AG04450 (cell line): Measurements from ENCODE around the gene VASP. TPM values are rescaled to one million over a fixed set of nuclear protein-coding genes. Genes with fewer than 3 reads are reported as not detected.
A peak's percentile ranks its signal among the peaks of the same experiment; 100 is the strongest.

ENCODE experiments used
- CTCF ChIA-PET: fragments of 300-600, 350-600 bp; formaldehyde crosslinking; extraction: SDS; loops from one replicate; lab custom pipeline; 2022; ENCODE audit warnings: antibody characterized with exemption, inconsistent platforms; lab: Charles Lee
- POLR2A ChIA-PET: fragments of 350-600 bp; formaldehyde crosslinking; extraction: SDS; loops from one replicate; lab custom pipeline; 2021; ENCODE audit warnings: antibody characterized with exemption, inconsistent platforms; lab: Yijun Ruan, JAX
- DNase-seq: peaks from one replicate; pipeline ENCODE4 v3.0.0-alpha.2; 2011; ENCODE audit warnings: low read depth, low spot score
- H3K27ac ChIP-seq: one replicate; pipeline ENCODE4 v1.5.1; 2012; ENCODE audit warnings: low read depth, low read length, control low read depth
- H3K27me3 ChIP-seq: one replicate; pipeline ENCODE4 v1.6.0; 2012; ENCODE audit warnings: low read length; ENCODE audit not compliant: control insufficient read depth, insufficient read depth
- H3K4me3 ChIP-seq: 2 replicates; pipeline ENCODE4 v1.5.1; 2011; ENCODE audit warnings: mild to moderate bottlenecking, low read depth, low read length, control low read depth
- H3K9me3 ChIP-seq: 2 replicates; pipeline ENCODE4 v1.5.1; 2012; ENCODE audit warnings: low read length; ENCODE audit not compliant: control insufficient read depth, insufficient read depth
- CTCF ChIP-seq: IDR thresholded peaks from 2 replicates; pipeline ENCODE4 v1.5.1; 2011; ENCODE audit warnings: low read depth, low read length, control low read depth, inconsistent platforms
- polyA plus RNA-seq: library from polyadenylated mRNA; depleted of rRNA; stranded (reverse); fragments of >200 nt; gene quantifications from 2 replicates; pipeline ENCODE4 v1.2.3, GENCODE V29; 2011

Gene VASP
- polyA plus RNA-seq, 1 experiment, result 49.6 TPM

- Histone ChIP-seq H3K27ac (peak overlapping the region; percentile 92), H3K27me3 (no peaks in the 10 kb centered on the region), H3K4me3 (peak overlapping the region; percentile 96), H3K9me3 (no peaks in the 10 kb centered on the region; the same call in 1 of the 2 replicates)
- ChIA-PET CTCF (interaction anchor here (1.0 to 5.0 kb wide), 5 partner anchors 11 to 226 kb away, joined by 3 to 36 read pairs (median 9); no protein-coding TSS in a partner anchor), POLR2A (interaction anchor here (0.6 to 2.8 kb wide), 6 partner anchors 10 to 713 kb away, joined by 3 to 32 read pairs (median 8); no protein-coding TSS in a partner anchor)
- TF ChIP-seq CTCF, result peak; percentile 16; the same call in 1 of the 2 replicates
- DNase-seq, result no peak
Observed at GRCh38 chr19:45468159-45468651, 39.1 kb upstream of the VASP start.

GRCh38 chr19:45468803-45469131 is 38.5 kb upstream of the VASP start:
- no peak for DNase-seq
- ChIA-PET CTCF (interaction anchor here (1.1 to 5.0 kb wide), 4 partner anchors 10 to 29 kb away, joined by 4 to 36 read pairs (median 11); no protein-coding TSS in a partner anchor), POLR2A (interaction anchor here (0.9 to 2.8 kb wide), 4 partner anchors 10 to 69 kb away, joined by 3 to 22 read pairs (median 12); no protein-coding TSS in a partner anchor)
- Histone ChIP-seq H3K27ac (peak overlapping the region; percentile 92), H3K4me3 (peak overlapping the region; percentile 96), H3K9me3 (no peaks in the 10 kb centered on the region; the same call in 1 of the 2 replicates), H3K27me3 (no peaks in the 10 kb centered on the region)
- TF ChIP-seq CTCF, result no peak

GRCh38 chr19:45469132-45469944 is 37.9 kb upstream of the VASP start:
- Histone ChIP-seq H3K4me3 (peak overlapping the region; percentile 96), H3K27ac (peak overlapping the region; percentile 94), H3K9me3 (no peaks in the 10 kb centered on the region; the same call in 1 of the 2 replicates), H3K27me3 (no peaks in the 10 kb centered on the region)
- DNase-seq, result peak; percentile 84
- TF ChIP-seq CTCF, result no peak
- ChIA-PET POLR2A (interaction anchor here (0.6 to 2.8 kb wide), 5 partner anchors 9 to 248 kb away, joined by 3 to 22 read pairs (median 9); no protein-coding TSS in a partner anchor), CTCF (interaction anchor here (1.1 to 5.0 kb wide), 4 partner anchors 9 to 30 kb away, joined by 4 to 36 read pairs (median 11); no protein-coding TSS in a partner anchor)

- no peak for TF ChIP-seq CTCF
- Histone ChIP-seq H3K27me3 (no peaks in the 10 kb centered on the region), H3K9me3 (no peaks in the 10 kb centered on the region; the same call in 1 of the 2 replicates), H3K27ac (peak overlapping the region; percentile 94), H3K4me3 (peak overlapping the region; percentile 96)
- ChIA-PET POLR2A (interaction anchor here (1.4 to 2.8 kb wide), 2 partner anchors 8 to 15 kb away, joined by 15 to 22 read pairs; no protein-coding TSS in a partner anchor), CTCF (interaction anchor here (0.5 to 5.0 kb wide), 6 partner anchors 9 to 31 kb away, joined by 4 to 36 read pairs (median 5); no protein-coding TSS in a partner anchor)
- no peak for DNase-seq
Observed at GRCh38 chr19:45469945-45470761, 37.1 kb upstream of the VASP start.
